Mesenchymal stem cell (in vitro differentiated cells and primary cell): ENCODE measurements around the gene ADRB1.

ENCODE experiments used
- DNase-seq: peaks from one replicate; pipeline ENCODE4 v3.0.0-alpha.2; 2013
- H2AFZ ChIP-seq: one replicate; pipeline ENCODE4 v1.6.1; 2013; ENCODE audit warnings: low read depth, mild to moderate bottlenecking, control low read depth, inconsistent platforms, low read length, moderate library complexity
- H2AK5ac ChIP-seq: 2 replicates; pipeline ENCODE4 v1.6.1; 2013; ENCODE audit warnings: low read length, moderate library complexity, mild to moderate bottlenecking, inconsistent platforms; ENCODE audit not compliant: severe bottlenecking
- H2BK120ac ChIP-seq: one replicate; pipeline ENCODE4 v1.6.1; 2013; ENCODE audit warnings: low read depth, mild to moderate bottlenecking, inconsistent platforms, low read length, moderate library complexity
- H2BK12ac ChIP-seq, 2 experiments: one replicate each; pipeline ENCODE4 v1.6.1; 2013; ENCODE audit warnings: inconsistent platforms in 2 of 2, low read length in 2 of 2, mild to moderate bottlenecking in 2 of 2, moderate library complexity in 2 of 2, control low read depth in 1 of 2
- H2BK15ac ChIP-seq: one replicate; pipeline ENCODE4 v1.6.1; 2013; ENCODE audit warnings: mild to moderate bottlenecking, low read depth, inconsistent platforms; ENCODE audit not compliant: poor library complexity, severe bottlenecking
- H2BK5ac ChIP-seq: 2 replicates; pipeline ENCODE4 v1.6.1; 2013; ENCODE audit warnings: low read depth, mild to moderate bottlenecking, low read length, control low read depth, inconsistent platforms; ENCODE audit not compliant: poor library complexity, severe bottlenecking
- H3K14ac ChIP-seq, 2 experiments: one replicate each; pipeline ENCODE4 v1.6.1; 2013; ENCODE audit warnings: inconsistent platforms in 2 of 2, low read length in 2 of 2, control low read depth in 1 of 2, mild to moderate bottlenecking in 1 of 2, moderate library complexity in 1 of 2
- H3K18ac ChIP-seq, 2 experiments: one replicate each; pipeline ENCODE4 v1.6.1; 2013; ENCODE audit warnings: inconsistent platforms in 2 of 2, low read length in 2 of 2, control low read depth in 1 of 2, low read depth in 1 of 2, mild to moderate bottlenecking in 1 of 2
- H3K23ac ChIP-seq, 2 experiments: one replicate each; pipeline ENCODE4 v1.6.1; 2013; ENCODE audit warnings: inconsistent platforms in 2 of 2, low read length in 2 of 2, mild to moderate bottlenecking in 2 of 2, moderate library complexity in 2 of 2, control low read depth in 1 of 2
- H3K27ac ChIP-seq: 2 replicates; pipeline ENCODE4 v1.5.1; 2013; ENCODE audit warnings: mild to moderate bottlenecking, moderate library complexity, low read length, control low read depth, inconsistent platforms; ENCODE audit not compliant: poor library complexity, severe bottlenecking
- H3K27me3 ChIP-seq, 2 experiments: 2 replicates each; pipeline versions ENCODE4 v1.6.1 to v1.7.0; 2013; ENCODE audit warnings: low read length in 2 of 2, mild to moderate bottlenecking in 2 of 2, moderate library complexity in 2 of 2, control low read depth in 1 of 2, inconsistent platforms in 1 of 2; ENCODE audit not compliant: control insufficient read depth in 1 of 2, insufficient read depth in 1 of 2
- H3K36me3 ChIP-seq, 2 experiments: 2 replicates each; pipeline versions ENCODE4 v1.6.1 to v1.7.0; 2013; ENCODE audit warnings: low read length in 2 of 2, control low read depth in 1 of 2, inconsistent platforms in 1 of 2, low read depth in 1 of 2, mild to moderate bottlenecking in 1 of 2; ENCODE audit not compliant: insufficient read depth in 2 of 2, control insufficient read depth in 1 of 2
- H3K4ac ChIP-seq, 2 experiments: one replicate each; pipeline ENCODE4 v1.6.1; 2013; ENCODE audit warnings: inconsistent platforms in 2 of 2, low read length in 2 of 2, mild to moderate bottlenecking in 2 of 2, moderate library complexity in 2 of 2, control low read depth in 1 of 2, low read depth in 1 of 2
- H3K4me1 ChIP-seq: 2 replicates; pipeline ENCODE4 v1.6.1; 2013; ENCODE audit warnings: low read depth, low read length, control low read depth; ENCODE audit not compliant: control insufficient read depth, insufficient read depth
- H3K4me2 ChIP-seq: 2 replicates; pipeline ENCODE4 v1.6.1; 2013; ENCODE audit warnings: low read length, mild to moderate bottlenecking, inconsistent platforms; ENCODE audit not compliant: poor library complexity, severe bottlenecking
- H3K4me3 ChIP-seq, 2 experiments: 2 replicates each; pipeline versions ENCODE4 v1.5.1 to v1.7.0; 2013; ENCODE audit warnings: low read length in 2 of 2, mild to moderate bottlenecking in 2 of 2, control low read depth in 1 of 2, low read depth in 1 of 2; ENCODE audit not compliant: insufficient read depth in 1 of 2
- H3K79me1 ChIP-seq: replicated peaks from 2 replicates; pipeline ENCODE4 v1.6.1; 2013; ENCODE audit warnings: mild to moderate bottlenecking, control low read depth, low read length, inconsistent platforms; ENCODE audit not compliant: poor library complexity, severe bottlenecking
- H3K9ac ChIP-seq: 2 replicates; pipeline ENCODE4 v1.7.0; 2013; ENCODE audit warnings: mild to moderate bottlenecking, low read length, moderate library complexity
- H3K9me3 ChIP-seq: 2 replicates; pipeline ENCODE4 v1.7.0; 2013; ENCODE audit warnings: mild to moderate bottlenecking, low read length; ENCODE audit not compliant: control insufficient read depth
- H4K8ac ChIP-seq: one replicate; pipeline ENCODE4 v1.6.1; 2013; ENCODE audit warnings: inconsistent platforms, mild to moderate bottlenecking, low read length, moderate library complexity
- H4K91ac ChIP-seq: one replicate; pipeline ENCODE4 v1.6.1; 2013; ENCODE audit warnings: mild to moderate bottlenecking, low read length, inconsistent platforms
- WGBS: methylation state at CpG from one replicate; pipeline ENCODE4 v1.1.7; 2013; ENCODE audit warnings: mixed read lengths; 5-methylcytosine and 5-hydroxymethylcytosine counted together

Gene ADRB1

GRCh38 chr10:114053946-114054345 is 10.3 kb downstream of the ADRB1 start:
- no peaks in the 10 kb centered on the region for H3K36me3 ChIP-seq
- no peak overlapping the region for H3K18ac ChIP-seq
- no peak overlapping the region for H3K23ac ChIP-seq
- 70% methylated on average over 4 of the region's 4 CpGs for WGBS
- H3K27me3 ChIP-seq = peaks cover 0 to 14% of the 10 kb centered on the region in 2 experiments
- H2AFZ ChIP-seq = no peak overlapping the region
- no peak overlapping the region for H3K4me2 ChIP-seq
- H3K27ac ChIP-seq = no peak overlapping the region
- no peak overlapping the region for H3K4ac ChIP-seq
- H2BK12ac ChIP-seq = no peak overlapping the region
- no peak overlapping the region for H3K9ac ChIP-seq
- no peak overlapping the region for H4K8ac ChIP-seq
- H4K91ac ChIP-seq = no peak overlapping the region
- H3K9me3 ChIP-seq = no peaks in the 10 kb centered on the region
- no peak overlapping the region for H2AK5ac ChIP-seq
- no peak overlapping the region for H2BK5ac ChIP-seq
- H2BK120ac ChIP-seq = no peak overlapping the region
- H3K14ac ChIP-seq = no peak overlapping the region
- no peak overlapping the region for H2BK15ac ChIP-seq
- no peaks in the 10 kb centered on the region for H3K79me1 ChIP-seq
- DNase-seq = no peak
- H3K4me1 ChIP-seq = no peaks in the 10 kb centered on the region
- no peak overlapping the region for H3K4me3 ChIP-seq

GRCh38 chr10:114057855-114058254 is 14.2 kb downstream of the ADRB1 start:
- no peak overlapping the region for H3K9ac ChIP-seq
- no peaks in the 10 kb centered on the region for H3K9me3 ChIP-seq
- no peak overlapping the region for H3K18ac ChIP-seq

GRCh38 chr10:114058297-114058696 is 14.6 kb downstream of the ADRB1 start:
- Histone ChIP-seq H2BK5ac (no peak overlapping the region), H3K79me1 (no peaks in the 10 kb centered on the region), H2BK15ac (no peak overlapping the region), H3K4me3 (no peak overlapping the region), H3K4ac (no peak overlapping the region), H3K4me2 (no peak overlapping the region), H2AK5ac (no peak overlapping the region), H3K14ac (no peak overlapping the region), H2BK12ac (no peak overlapping the region), H3K23ac (no peak overlapping the region), H3K9me3 (no peaks in the 10 kb centered on the region), H3K18ac (no peak overlapping the region), H3K27me3 (peaks cover 0 to 14% of the 10 kb centered on the region in 2 experiments), H2BK120ac (no peak overlapping the region), H3K4me1 (no peaks in the 10 kb centered on the region), H4K91ac (no peak overlapping the region), H3K27ac (no peak overlapping the region), H2AFZ (no peak overlapping the region), H4K8ac (no peak overlapping the region), H3K36me3 (no peaks in the 10 kb centered on the region), H3K9ac (no peak overlapping the region)
- 83% methylated on average over 1 of the region's 1 CpG for WGBS
- DNase-seq = no peak

More at GRCh38 chr10:114057855-114058254, 14.2 kb downstream of the ADRB1 start:
- no peak overlapping the region for H2BK15ac ChIP-seq
- H2AK5ac ChIP-seq = no peak overlapping the region
- no peaks in the 10 kb centered on the region for H3K4me1 ChIP-seq
- H3K14ac ChIP-seq = no peak overlapping the region
- no peak overlapping the region for H2BK12ac ChIP-seq
- peaks cover 0 to 10% of the 10 kb centered on the region in 2 experiments for H3K27me3 ChIP-seq
- no peak overlapping the region for H4K8ac ChIP-seq
- H2BK5ac ChIP-seq = no peak overlapping the region
- no peaks in the 10 kb centered on the region for H3K36me3 ChIP-seq
- H3K4me3 ChIP-seq = no peak overlapping the region
- H2BK120ac ChIP-seq = no peak overlapping the region
- H3K4ac ChIP-seq = no peak overlapping the region
- no peak overlapping the region for H3K4me2 ChIP-seq
- no peak overlapping the region for H3K27ac ChIP-seq
- H4K91ac ChIP-seq = no peak overlapping the region
- 83% methylated on average over 1 of the region's 2 CpGs for WGBS
- DNase-seq = no peak
- H3K23ac ChIP-seq = no peak overlapping the region
- no peak overlapping the region for H2AFZ ChIP-seq
- no peaks in the 10 kb centered on the region for H3K79me1 ChIP-seq

- no peak overlapping the region for H3K4me2 ChIP-seq
Observed at GRCh38 chr10:114059561-114059960, 15.9 kb downstream of the ADRB1 start.

More at GRCh38 chr10:114059561-114059960, 15.9 kb downstream of the ADRB1 start:
- Histone ChIP-seq H3K4me1 (no peaks in the 10 kb centered on the region), H2BK120ac (no peak overlapping the region), H3K4ac (no peak overlapping the region), H3K23ac (no peak overlapping the region), H3K27ac (no peak overlapping the region), H2AFZ (no peak overlapping the region), H3K4me3 (no peak overlapping the region), H3K9me3 (no peaks in the 10 kb centered on the region), H4K91ac (no peak overlapping the region), H4K8ac (no peak overlapping the region), H2AK5ac (no peak overlapping the region), H3K27me3 (peaks cover 0 to 15% of the 10 kb centered on the region in 2 experiments), H3K79me1 (no peaks in the 10 kb centered on the region), H3K18ac (no peak overlapping the region), H3K36me3 (no peaks in the 10 kb centered on the region), H2BK5ac (no peak overlapping the region), H3K14ac (no peak overlapping the region), H3K9ac (no peak overlapping the region), H2BK12ac (no peak overlapping the region), H2BK15ac (no peak overlapping the region)
- no peak for DNase-seq
